ENCODE data around the gene HMGB3. TPM values are rescaled to one million over a fixed set of nuclear protein-coding genes. Genes with fewer than 3 reads are reported as not detected.

The HMGB3 gene
- total RNA-seq, 1 experiment from 2014 or later: 66.8 TPM

Other genes with a start within 250 kb of the HMGB3 start
- 47.0 and 48.9 TPM in 2 replicates for gene CD99L2, start 84.7 kb upstream of the HMGB3 start, total RNA-seq (2014; rRNA removed; shearing (Covaris generic))
- gene GPR50, start 193.2 kb downstream of the HMGB3 start, total RNA-seq (2014; rRNA removed; shearing (Covaris generic)): not detected in 2 replicates